ENCODE data around the gene NPEPPS. TPM values are rescaled to one million over a fixed set of nuclear protein-coding genes. Genes with fewer than 3 reads are reported as not detected.
"Not testable (repeated sequence)": the region's sequence is repeated elsewhere in the genome, so short reads cannot be mapped to it uniquely, and the experiment has no call there.

NPEPPS gene
- total RNA-seq = 100 to 1,000 TPM; 118 to 131 TPM
- polyA plus RNA-seq = 10 to 100 TPM; 35.2 to 49.8 TPM

- H3K36me3 ChIP-seq (ENCODE audit: insufficient read depth, low read length); POLR2A ChIA-PET (ENCODE audit: partially characterized antibody); H3K4me1 ChIP-seq (ENCODE audit: insufficient read depth, low read length); H3K9me3 ChIP-seq (ENCODE audit: control insufficient read depth in 1 of 2, low read length in 2 of 2); H3K36me3 Mint-ChIP-seq; H3K27me3 ChIP-seq (ENCODE audit: insufficient read depth, low read length); H3K9me3 Mint-ChIP-seq; CTCF ChIA-PET (ENCODE audit: partially characterized antibody); H3K27me3 Mint-ChIP-seq; intact Hi-C loops (cut with micrococcal nuclease): not testable (repeated sequence)
- Histone ChIP-seq H3K4me3 (ENCODE audit: low read length in 2 of 2) (peak within 1 kb of the TSS; percentile 45 to 57), H3K27ac (ENCODE audit: low read depth, low read length) (peak within 1 kb of the TSS; percentile 56)
- peak; percentile 81 to 94 (median 87) for DNase-seq
- Mint-ChIP-seq H3K4me1 (peaks cover 3 to 22% (median 11%) of the 10 kb centered on the region in 4 donors), H3K27ac (peak within 1 kb of the TSS; percentile 75 to 96 (median 91)), H3K4me3 (peak within 1 kb of the TSS; percentile 88 to 95 (median 92))
Measured at GRCh38 chr17:47530557-47531232, at the start of gene NPEPPS. TSS of gene NPEPPS (plus strand) at chr17:47531108. CDS start at chr17:47531301, 193 bp downstream.

DNA sequence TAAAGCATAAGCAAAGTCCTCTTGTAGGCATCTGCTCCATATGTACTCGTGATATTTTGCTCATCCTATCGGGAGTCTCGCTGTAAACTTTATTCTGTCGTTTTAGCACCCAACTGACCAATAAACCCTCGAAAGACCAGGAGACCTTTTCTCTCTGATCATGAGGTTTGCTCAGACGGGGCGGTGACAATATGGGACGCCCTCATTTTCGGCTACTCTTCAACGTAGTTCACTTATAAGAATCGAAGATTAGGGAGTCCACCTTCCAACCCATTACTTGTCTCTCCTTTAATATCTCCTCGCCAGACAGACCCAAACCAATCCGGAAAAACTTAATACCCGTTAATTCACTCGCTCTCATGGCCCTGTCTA is 39.1 kb upstream of the NPEPPS start:
- CTCF ChIA-PET (ENCODE audit: partially characterized antibody); H3K9me3 ChIP-seq (ENCODE audit: control insufficient read depth in 1 of 2, low read length in 2 of 2); H3K36me3 ChIP-seq (ENCODE audit: insufficient read depth, low read length); intact Hi-C loops (cut with micrococcal nuclease); H3K4me1 ChIP-seq (ENCODE audit: insufficient read depth, low read length); POLR2A ChIA-PET (ENCODE audit: partially characterized antibody); H3K27me3 Mint-ChIP-seq; H3K27me3 ChIP-seq (ENCODE audit: insufficient read depth, low read length); H3K36me3 Mint-ChIP-seq; H3K9me3 Mint-ChIP-seq: not testable (repeated sequence)
- Mint-ChIP-seq H3K4me1 (peaks cover 4 to 16% (median 6%) of the 10 kb centered on the region in 4 donors), H3K4me3 (peak overlapping the region; percentile 90 to 96 (median 94)), H3K27ac (peak overlapping the region; percentile 92 to 98 (median 98))
- peak overlapping the region; percentile 29 to 57 for H3K4me3 ChIP-seq (ENCODE audit: low read length in 2 of 2)
- peak overlapping the region; percentile 58 for H3K27ac ChIP-seq (ENCODE audit: low read depth, low read length)
- peak in 1 of 5 donors; percentile 29 for DNase-seq

GRCh38 chr17:47499074-47499473 is 31.8 kb upstream of the NPEPPS start:
- H3K9me3 Mint-ChIP-seq; intact Hi-C loops (cut with micrococcal nuclease); POLR2A ChIA-PET (ENCODE audit: partially characterized antibody); H3K27ac ChIP-seq (ENCODE audit: low read depth, low read length); H3K4me3 Mint-ChIP-seq; H3K4me3 ChIP-seq (ENCODE audit: low read length in 2 of 2); H3K36me3 ChIP-seq (ENCODE audit: insufficient read depth, low read length); H3K27me3 ChIP-seq (ENCODE audit: insufficient read depth, low read length); CTCF ChIA-PET (ENCODE audit: partially characterized antibody); H3K27me3 Mint-ChIP-seq; DNase-seq; H3K27ac Mint-ChIP-seq; H3K9me3 ChIP-seq (ENCODE audit: control insufficient read depth in 1 of 2, low read length in 2 of 2); H3K4me1 ChIP-seq (ENCODE audit: insufficient read depth, low read length); H3K36me3 Mint-ChIP-seq; H3K4me1 Mint-ChIP-seq: not testable (repeated sequence)

DNA sequence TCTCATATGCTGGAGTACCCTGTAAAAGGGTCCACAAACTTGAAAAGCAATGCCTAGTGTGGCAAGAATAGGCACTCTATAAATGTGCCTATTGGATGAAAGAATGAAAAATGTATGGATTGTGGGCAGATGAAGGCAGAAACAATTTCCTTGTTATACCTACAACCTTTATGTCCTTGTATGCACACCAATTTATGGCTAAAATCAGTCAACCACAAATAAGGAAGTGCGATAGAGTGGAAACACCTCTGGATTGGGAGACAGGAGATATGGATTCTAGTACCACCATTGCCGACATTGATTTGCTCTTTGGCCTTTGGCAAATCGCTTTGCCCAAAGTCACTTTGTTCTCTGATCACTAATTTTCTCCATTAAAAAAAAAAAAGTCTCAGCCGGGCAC is 31.4 kb upstream of the NPEPPS start:
- DNase-seq; H3K4me3 Mint-ChIP-seq; H3K9me3 ChIP-seq (ENCODE audit: control insufficient read depth in 1 of 2, low read length in 2 of 2); H3K4me3 ChIP-seq (ENCODE audit: low read length in 2 of 2); H3K9me3 Mint-ChIP-seq; H3K36me3 Mint-ChIP-seq; H3K4me1 ChIP-seq (ENCODE audit: insufficient read depth, low read length); H3K27ac ChIP-seq (ENCODE audit: low read depth, low read length); H3K27me3 Mint-ChIP-seq; H3K4me1 Mint-ChIP-seq; CTCF ChIA-PET (ENCODE audit: partially characterized antibody); H3K27ac Mint-ChIP-seq; H3K36me3 ChIP-seq (ENCODE audit: insufficient read depth, low read length); POLR2A ChIA-PET (ENCODE audit: partially characterized antibody); intact Hi-C loops (cut with micrococcal nuclease); H3K27me3 ChIP-seq (ENCODE audit: insufficient read depth, low read length): not testable (repeated sequence)

DNA sequence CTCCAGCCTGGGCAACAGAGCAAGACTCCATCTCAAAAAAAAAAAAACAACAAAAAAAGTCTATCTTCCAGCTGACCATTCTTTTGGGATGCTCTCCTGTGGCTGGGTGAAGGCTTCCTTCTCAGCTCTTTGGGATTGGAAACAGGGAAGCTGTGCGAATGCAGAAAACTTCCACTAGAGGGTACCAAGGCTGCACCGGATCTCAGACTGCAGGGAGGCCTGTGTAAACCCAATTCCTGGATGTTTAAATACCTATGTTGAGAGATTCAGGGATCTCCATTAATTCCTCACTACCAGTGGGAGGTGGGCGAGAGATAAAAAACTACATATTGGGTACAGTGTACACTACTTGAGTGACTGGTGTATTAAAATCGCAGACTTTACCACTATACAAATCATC is 30.3 kb upstream of the NPEPPS start:
- H3K4me1 ChIP-seq (ENCODE audit: insufficient read depth, low read length); H3K4me3 Mint-ChIP-seq; H3K4me1 Mint-ChIP-seq; H3K36me3 ChIP-seq (ENCODE audit: insufficient read depth, low read length); H3K4me3 ChIP-seq (ENCODE audit: low read length in 2 of 2); H3K27ac ChIP-seq (ENCODE audit: low read depth, low read length); H3K9me3 ChIP-seq (ENCODE audit: control insufficient read depth in 1 of 2, low read length in 2 of 2); H3K36me3 Mint-ChIP-seq; H3K9me3 Mint-ChIP-seq; H3K27me3 Mint-ChIP-seq; H3K27me3 ChIP-seq (ENCODE audit: insufficient read depth, low read length); intact Hi-C loops (cut with micrococcal nuclease); POLR2A ChIA-PET (ENCODE audit: partially characterized antibody); DNase-seq; H3K27ac Mint-ChIP-seq: not testable (repeated sequence)
- CTCF ChIA-PET (ENCODE audit: partially characterized antibody) = interaction anchor here (1.9 kb wide), 1 partner anchor 115 kb away, joined by 10 read pairs; no protein-coding TSS in a partner anchor

- H3K36me3 Mint-ChIP-seq; POLR2A ChIA-PET (ENCODE audit: partially characterized antibody); H3K9me3 ChIP-seq (ENCODE audit: control insufficient read depth in 1 of 2, low read length in 2 of 2); H3K4me3 ChIP-seq (ENCODE audit: low read length in 2 of 2); H3K27ac ChIP-seq (ENCODE audit: low read depth, low read length); H3K9me3 Mint-ChIP-seq; H3K27me3 ChIP-seq (ENCODE audit: insufficient read depth, low read length); H3K4me1 Mint-ChIP-seq; H3K4me1 ChIP-seq (ENCODE audit: insufficient read depth, low read length); intact Hi-C loops (cut with micrococcal nuclease); H3K27me3 Mint-ChIP-seq; H3K36me3 ChIP-seq (ENCODE audit: insufficient read depth, low read length): not testable (repeated sequence)
- CTCF ChIA-PET (ENCODE audit: partially characterized antibody) = interaction anchor here (1.9 kb wide), 1 partner anchor 114 kb away, joined by 10 read pairs; no protein-coding TSS in a partner anchor
- DNase-seq = peak in 2 of 5 donors; percentile 5
- H3K4me3 Mint-ChIP-seq = peak overlapping the region in 2 of 8 donors; percentile 25 to 47
- H3K27ac Mint-ChIP-seq = peak overlapping the region in 5 of 7 donors; percentile 5 to 79 (median 62)
Measured at GRCh38 chr17:47502122-47502731, 28.7 kb upstream of the NPEPPS start.

DNA sequence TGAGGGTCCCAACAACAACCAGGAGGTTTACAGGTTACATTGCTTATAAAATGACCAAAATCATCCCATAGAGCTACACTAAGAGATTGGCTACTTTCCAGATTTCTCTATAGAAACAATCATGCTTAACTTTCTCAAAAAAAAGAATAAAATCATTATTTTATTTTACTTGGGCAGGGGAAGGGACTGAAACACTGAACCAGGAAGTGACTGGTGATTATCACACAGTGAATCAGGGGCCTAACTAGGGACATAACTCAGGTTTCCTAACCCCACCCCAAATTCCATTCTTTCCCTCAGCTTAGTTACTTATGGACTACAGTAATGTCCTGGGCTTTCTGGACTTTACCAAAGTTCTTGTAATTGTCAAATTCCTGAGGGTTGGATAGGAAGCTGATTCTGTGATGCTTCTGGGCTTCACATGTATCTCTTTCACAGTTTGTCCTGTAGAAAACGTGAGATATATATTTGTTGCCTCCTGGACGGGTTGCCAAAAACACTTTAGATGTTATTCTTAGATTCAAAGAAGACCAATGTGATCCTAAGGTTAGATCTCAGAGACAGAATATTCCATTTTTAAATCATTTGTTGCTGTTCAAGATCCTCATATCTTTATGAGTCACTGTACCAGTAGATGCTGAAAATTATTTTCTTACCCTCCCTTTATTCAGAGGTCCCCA is 28.0 kb upstream of the NPEPPS start:
- H3K4me1 ChIP-seq (ENCODE audit: insufficient read depth, low read length); H3K36me3 ChIP-seq (ENCODE audit: insufficient read depth, low read length); H3K36me3 Mint-ChIP-seq; intact Hi-C loops (cut with micrococcal nuclease); H3K4me3 Mint-ChIP-seq; H3K4me3 ChIP-seq (ENCODE audit: low read length in 2 of 2); H3K27me3 Mint-ChIP-seq; H3K9me3 ChIP-seq (ENCODE audit: control insufficient read depth in 1 of 2, low read length in 2 of 2); H3K4me1 Mint-ChIP-seq; H3K27ac ChIP-seq (ENCODE audit: low read depth, low read length); CTCF ChIA-PET (ENCODE audit: partially characterized antibody); POLR2A ChIA-PET (ENCODE audit: partially characterized antibody); H3K27me3 ChIP-seq (ENCODE audit: insufficient read depth, low read length); H3K9me3 Mint-ChIP-seq: not testable (repeated sequence)
- peak overlapping the region in 3 of 7 donors; percentile 35 to 50 (median 41) for H3K27ac Mint-ChIP-seq
- DNase-seq = peak in 1 of 5 donors; percentile 10
